HAP-1 (cell line): Measurements from ENCODE around the gene RGS19.

Source experiments
- DNase-seq, 2 experiments: peaks; one replicate each; pipeline ENCODE4 v3.0.0-alpha.2; 2016 to 2020; ENCODE audit warnings: low spot score in 2 of 2
- H3K27me3 ChIP-seq: fragments of 250-450 bp; sonication (Bioruptor Pico); 2 replicates; pipeline ENCODE4 v1.5.1; 2020; ENCODE audit warnings: low read depth, mild to moderate bottlenecking, moderate library complexity
- H3K36me3 ChIP-seq: fragments of 250-450 bp; sonication (Bioruptor Pico); replicated peaks from 2 replicates; pipeline ENCODE4 v1.5.1; 2020; ENCODE audit warnings: mild to moderate bottlenecking
- H3K4me1 ChIP-seq: fragments of 250-450 bp; sonication (Bioruptor Pico); 2 replicates; pipeline ENCODE4 v1.5.1; 2020; ENCODE audit warnings: mild to moderate bottlenecking
- H3K4me3 ChIP-seq: fragments of 250-450 bp; sonication (Bioruptor Pico); 2 replicates; pipeline ENCODE4 v1.5.1; 2020; ENCODE audit warnings: mild to moderate bottlenecking, moderate library complexity
- H3K9me3 ChIP-seq: fragments of 250-450 bp; sonication (Bioruptor Pico); 2 replicates; pipeline ENCODE4 v1.5.1; 2020; ENCODE audit warnings: mild to moderate bottlenecking, moderate library complexity
- in situ Hi-C: fragments of 300-500 bp; cut with MboI; formaldehyde crosslinking; loops from 3 replicates; pipeline ENCODE4 v1.14.3; 2020; ENCODE audit warnings: low sequenced_read_pairs, inconsistent platforms, mixed read lengths

The RGS19 gene

GRCh38 chr20:64023361-64024140, 55.8 kb downstream of the RGS19 start:
- Histone ChIP-seq H3K4me1 (no peaks in the 10 kb centered on the region), H3K4me3 (no peak overlapping the region), H3K27me3 (no peaks in the 10 kb centered on the region), H3K9me3 (no peaks in the 10 kb centered on the region), H3K36me3 (peaks cover 83% of the 10 kb centered on the region)
- DNase-seq: no peak
- in situ Hi-C loops: no loop called here
